Neuronal stem cell (in vitro differentiated cells): ENCODE results near the gene STT3B.

Experiments used
- DNase-seq: peaks from one replicate; pipeline ENCODE4 v3.0.0-alpha.2; 2013; ENCODE audit warnings: low spot score
- H2AFZ ChIP-seq: one replicate; pipeline ENCODE4 v1.6.1; 2013; ENCODE audit warnings: mild to moderate bottlenecking, low read length, inconsistent platforms
- H2AK5ac ChIP-seq: 2 replicates; pipeline ENCODE4 v1.6.1; 2013; ENCODE audit warnings: low read depth, mild to moderate bottlenecking, inconsistent platforms, low read length, moderate library complexity, mixed read lengths
- H2BK120ac ChIP-seq: 2 replicates; pipeline ENCODE4 v1.6.1; 2013; ENCODE audit warnings: low read depth, mild to moderate bottlenecking, inconsistent platforms, low read length, moderate library complexity, mixed read lengths
- H2BK12ac ChIP-seq: one replicate; pipeline ENCODE4 v1.6.1; 2013; ENCODE audit warnings: low read length, inconsistent platforms
- H2BK15ac ChIP-seq: 2 replicates; pipeline ENCODE4 v1.6.1; 2013; ENCODE audit warnings: mild to moderate bottlenecking, low read length, inconsistent platforms, mixed read lengths
- H2BK5ac ChIP-seq: one replicate; pipeline ENCODE4 v1.6.1; 2013; ENCODE audit warnings: inconsistent platforms, mild to moderate bottlenecking, low read length, moderate library complexity
- H3K14ac ChIP-seq: one replicate; pipeline ENCODE4 v1.6.1; 2013; ENCODE audit warnings: low read length, inconsistent platforms
- H3K18ac ChIP-seq: 2 replicates; pipeline ENCODE4 v1.6.1; 2013; ENCODE audit warnings: low read length, inconsistent platforms
- H3K23ac ChIP-seq: 2 replicates; pipeline ENCODE4 v1.6.1; 2013; ENCODE audit warnings: low read depth, mild to moderate bottlenecking, mixed read lengths, low read length, inconsistent platforms; ENCODE audit not compliant: poor library complexity
- H3K27ac ChIP-seq: replicated peaks from 3 replicates; pipeline ENCODE4 v1.5.1; 2013; ENCODE audit warnings: low read length, inconsistent platforms
- H3K27me3 ChIP-seq, 3 experiments: 2 replicates each; pipeline ENCODE4 v1.6.1; 2013; ENCODE audit warnings: low read length in 3 of 3, mild to moderate bottlenecking in 2 of 3, inconsistent platforms in 1 of 3, low read depth in 1 of 3, mixed read lengths in 1 of 3, moderate library complexity in 1 of 3; ENCODE audit not compliant: control insufficient read depth in 3 of 3, insufficient read depth in 3 of 3
- H3K36me3 ChIP-seq, 2 donors: replicated peaks in 1 of 2; 2 replicates each; pipeline ENCODE4 v1.6.1; 2013; ENCODE audit warnings: low read length in 2 of 2; ENCODE audit not compliant: control insufficient read depth in 2 of 2, insufficient read depth in 2 of 2
- H3K4ac ChIP-seq: 2 replicates; pipeline ENCODE4 v1.6.1; 2013; ENCODE audit warnings: inconsistent platforms, mild to moderate bottlenecking, low read length, moderate library complexity
- H3K4me1 ChIP-seq, 2 donors: 1 replicate in 1 of 2; 2 replicates in 1 of 2; pipeline ENCODE4 v1.6.1; 2013; ENCODE audit warnings: low read length in 2 of 2, low read depth in 1 of 2; ENCODE audit not compliant: control insufficient read depth in 2 of 2, insufficient read depth in 1 of 2
- H3K4me2 ChIP-seq: one replicate; pipeline ENCODE4 v1.6.1; 2013; ENCODE audit warnings: mild to moderate bottlenecking, low read length, inconsistent platforms; ENCODE audit not compliant: insufficient read depth, poor library complexity, severe bottlenecking
- H3K4me3 ChIP-seq, 2 donors: 2 replicates each; pipeline ENCODE4 v1.5.1; 2013; ENCODE audit warnings: low read length in 2 of 2, mild to moderate bottlenecking in 2 of 2, inconsistent platforms in 1 of 2, moderate library complexity in 1 of 2
- H3K79me1 ChIP-seq: one replicate; pipeline ENCODE4 v1.6.1; 2013; ENCODE audit warnings: low read depth, mild to moderate bottlenecking, inconsistent platforms, low read length, moderate library complexity
- H3K9ac ChIP-seq: one replicate; pipeline ENCODE4 v1.6.1; 2013; ENCODE audit warnings: mild to moderate bottlenecking, low read depth, low read length, inconsistent platforms; ENCODE audit not compliant: poor library complexity
- H3K9me3 ChIP-seq, 2 donors: replicated peaks in 1 of 2; 2 replicates each; pipeline versions ENCODE3 to v1.6.1; 2013; ENCODE audit warnings: low read length in 2 of 2, mild to moderate bottlenecking in 2 of 2, inconsistent platforms in 1 of 2, low read depth in 1 of 2, mixed read lengths in 1 of 2, moderate library complexity in 1 of 2; ENCODE audit not compliant: control insufficient read depth in 2 of 2, insufficient read depth in 1 of 2
- H4K8ac ChIP-seq: one replicate; pipeline ENCODE4 v1.6.1; 2013; ENCODE audit warnings: low read depth, mild to moderate bottlenecking, inconsistent platforms, low read length, moderate library complexity
- H4K91ac ChIP-seq: one replicate; pipeline ENCODE4 v1.6.1; 2013; ENCODE audit warnings: low read length, low read depth, mild to moderate bottlenecking, inconsistent platforms; ENCODE audit not compliant: poor library complexity
- WGBS, 2 donors: extraction: QIAGEN DNeasy Blood & Tissue Kit; methylation state at CpG; one replicate each; pipeline ENCODE4 v1.1.7; 2013; ENCODE audit warnings: missing lambda C conversion rate in 2 of 2, mixed read lengths in 1 of 2; ENCODE audit not compliant: insufficient read length in 2 of 2, insufficient replicate concordance in 1 of 2; ENCODE audit errors: extremely low coverage in 2 of 2; 5-methylcytosine and 5-hydroxymethylcytosine counted together

STT3B gene

DNA sequence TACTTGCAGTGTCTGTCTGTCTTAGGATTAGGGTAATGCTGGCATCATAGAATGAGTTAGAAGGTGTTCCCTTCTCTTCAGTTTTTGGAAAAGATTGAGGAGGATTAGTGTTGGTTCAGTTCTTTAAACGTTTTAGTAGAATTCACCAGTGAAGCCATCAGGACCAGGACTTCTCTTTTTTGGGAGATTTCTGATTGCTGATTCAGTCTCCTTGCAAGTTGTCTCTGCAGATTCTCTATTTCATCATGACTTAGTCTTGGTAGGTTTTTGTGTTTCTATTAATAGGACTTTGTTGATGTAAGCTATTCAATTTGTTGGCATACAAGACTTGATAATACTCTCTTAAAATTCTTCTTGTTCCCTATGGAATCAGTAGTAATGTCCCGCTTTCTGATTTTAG is 48.9 kb downstream of the STT3B start:
- Histone ChIP-seq H4K8ac (no peak overlapping the region), H2BK5ac (no peak overlapping the region), H3K9ac (no peak overlapping the region), H3K23ac (no peak overlapping the region), H3K4ac (no peak overlapping the region), H2AFZ (no peak overlapping the region), H2BK12ac (no peak overlapping the region), H3K27me3 (no peaks in the 10 kb centered on the region), H3K18ac (no peak overlapping the region), H3K4me1 (no peaks in the 10 kb centered on the region), H2BK15ac (no peak overlapping the region), H3K4me2 (no peak overlapping the region), H3K27ac (no peak overlapping the region), H4K91ac (no peak overlapping the region), H3K79me1 (no peaks in the 10 kb centered on the region), H3K9me3 (peaks cover 0 to 50% of the 10 kb centered on the region in 2 donors), H2BK120ac (no peak overlapping the region), H2AK5ac (no peak overlapping the region), H3K36me3 (peaks cover 3 to 93% of the 10 kb centered on the region in 2 donors), H3K14ac (no peak overlapping the region), H3K4me3 (no peak overlapping the region)
- DNase-seq = no peak
- WGBS, 2 donors = no CpG with 5 or more reads among the region's 2 CpGs

DNA sequence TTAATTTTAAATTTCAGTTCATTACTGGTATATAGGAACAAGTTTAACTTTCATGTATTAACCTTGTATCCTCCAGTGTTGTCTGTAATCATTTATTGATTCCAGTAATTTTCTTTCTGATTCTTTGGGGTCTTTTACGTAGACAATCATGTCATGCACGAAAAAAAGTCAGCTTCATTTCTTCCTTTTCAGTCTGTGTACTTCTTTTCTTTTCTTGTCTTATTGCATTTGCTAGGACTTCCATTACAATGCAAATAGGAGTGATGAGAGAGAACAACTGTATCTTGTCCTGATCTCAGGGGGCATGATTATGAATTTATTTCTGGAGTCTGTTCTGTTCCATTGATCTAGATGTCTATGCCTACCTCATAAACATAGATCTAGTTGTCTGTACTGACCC is 56.5 kb downstream of the STT3B start:
- no peak overlapping the region for H3K4me2 ChIP-seq
- peaks cover 0 to 83% of the 10 kb centered on the region in 2 donors for H3K36me3 ChIP-seq
- WGBS, 2 donors = no CpG with 5 or more reads among the region's 2 CpGs
- peaks cover 2 to 64% of the 10 kb centered on the region in 2 donors for H3K9me3 ChIP-seq
- H2BK15ac ChIP-seq = no peak overlapping the region
- H2BK120ac ChIP-seq = no peak overlapping the region
- no peak overlapping the region for H2AFZ ChIP-seq
- no peak overlapping the region for H3K27ac ChIP-seq
- H3K79me1 ChIP-seq = no peaks in the 10 kb centered on the region
- no peaks in the 10 kb centered on the region for H3K27me3 ChIP-seq
- no peak overlapping the region for H4K91ac ChIP-seq
- H3K14ac ChIP-seq = no peak overlapping the region
- no peak overlapping the region for H3K4me3 ChIP-seq
- no peak overlapping the region for H2AK5ac ChIP-seq
- H3K23ac ChIP-seq = no peak overlapping the region
- no peak overlapping the region for H3K4ac ChIP-seq
- no peak for DNase-seq
- H3K18ac ChIP-seq = no peak overlapping the region
- no peak overlapping the region for H3K9ac ChIP-seq
- H2BK5ac ChIP-seq = no peak overlapping the region
- no peaks in the 10 kb centered on the region for H3K4me1 ChIP-seq
- no peak overlapping the region for H2BK12ac ChIP-seq
- H4K8ac ChIP-seq = no peak overlapping the region

DNA sequence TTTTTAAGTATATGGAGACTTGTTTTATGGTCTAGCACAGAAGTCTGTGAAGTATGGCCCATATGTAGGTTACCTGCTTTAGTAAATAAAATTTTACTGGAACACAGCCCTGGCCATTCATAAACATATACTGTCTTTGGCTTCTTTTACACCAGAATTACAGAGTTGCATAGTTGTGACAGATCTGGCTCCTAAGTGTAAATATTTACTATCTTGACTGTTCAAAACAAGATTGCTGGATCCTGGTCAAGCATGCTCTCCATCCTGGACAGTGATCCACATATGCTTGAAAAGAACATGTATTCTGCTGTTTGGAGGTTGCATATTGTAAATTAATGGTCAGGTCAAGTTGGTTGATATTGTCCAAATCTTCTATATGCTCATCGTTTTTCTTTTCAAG is 57.9 kb downstream of the STT3B start:
- no peak overlapping the region for H2BK15ac ChIP-seq
- H3K14ac ChIP-seq = no peak overlapping the region
- peaks cover 2 to 56% of the 10 kb centered on the region in 2 donors for H3K9me3 ChIP-seq
- WGBS, 2 donors = no CpG with 5 or more reads among the region's 1 CpG
- no peak overlapping the region for H3K4ac ChIP-seq
- H3K27me3 ChIP-seq = no peaks in the 10 kb centered on the region
- no peak overlapping the region for H3K23ac ChIP-seq
- no peak for DNase-seq
- no peak overlapping the region for H3K27ac ChIP-seq
- no peak overlapping the region for H2BK12ac ChIP-seq
- H3K18ac ChIP-seq = no peak overlapping the region
- H3K79me1 ChIP-seq = no peaks in the 10 kb centered on the region
- no peak overlapping the region for H2BK5ac ChIP-seq
- no peak overlapping the region for H3K9ac ChIP-seq
- H3K4me1 ChIP-seq = no peaks in the 10 kb centered on the region
- peaks cover 0 to 84% of the 10 kb centered on the region in 2 donors for H3K36me3 ChIP-seq
- no peak overlapping the region for H2BK120ac ChIP-seq
- H2AFZ ChIP-seq = no peak overlapping the region
- H3K4me2 ChIP-seq = no peak overlapping the region
- H3K4me3 ChIP-seq = no peak overlapping the region
- H4K8ac ChIP-seq = no peak overlapping the region
- H2AK5ac ChIP-seq = no peak overlapping the region
- H4K91ac ChIP-seq = no peak overlapping the region

DNA sequence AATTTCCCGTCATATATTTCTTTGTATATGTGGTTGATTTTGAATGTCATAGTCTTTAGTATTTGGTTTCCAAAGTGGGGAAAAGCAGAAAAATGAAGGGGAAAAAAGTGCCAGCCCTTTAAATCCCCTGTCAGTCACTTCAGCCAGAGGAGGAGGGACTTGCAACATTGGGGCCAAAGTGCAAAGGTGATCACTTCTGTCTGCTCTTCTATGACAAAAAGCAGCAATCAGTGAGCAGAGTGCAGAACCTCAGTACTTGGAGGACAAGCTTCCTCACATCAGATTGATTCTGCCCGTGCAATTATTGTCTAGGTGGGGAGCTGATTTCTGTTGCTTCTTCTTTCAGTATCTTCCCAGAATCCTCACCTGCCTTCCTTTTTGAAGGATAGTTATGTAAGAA is 60.0 kb downstream of the STT3B start:
- Histone ChIP-seq H3K14ac (no peak overlapping the region), H3K18ac (no peak overlapping the region), H3K4me1 (no peaks in the 10 kb centered on the region), H3K9ac (no peak overlapping the region), H3K4me2 (no peak overlapping the region), H2AFZ (no peak overlapping the region), H3K4ac (no peak overlapping the region), H3K27ac (no peak overlapping the region), H4K91ac (no peak overlapping the region), H3K23ac (no peak overlapping the region), H2AK5ac (no peak overlapping the region), H4K8ac (no peak overlapping the region), H3K79me1 (no peaks in the 10 kb centered on the region), H3K36me3 (peaks cover 2 to 81% of the 10 kb centered on the region in 2 donors), H2BK15ac (no peak overlapping the region), H2BK120ac (no peak overlapping the region), H3K27me3 (no peaks in the 10 kb centered on the region), H3K4me3 (no peak overlapping the region), H2BK12ac (no peak overlapping the region), H2BK5ac (no peak overlapping the region), H3K9me3 (peaks cover 2 to 48% of the 10 kb centered on the region in 2 donors)
- DNase-seq = no peak
- no CpG with 5 or more reads among the region's 2 CpGs for WGBS, 2 donors
